ENCODE results near the gene AOPEP. TPM values are rescaled to one million over a fixed set of nuclear protein-coding genes. Genes with fewer than 3 reads are reported as not detected.

The AOPEP gene
- total RNA-seq, 1 experiment from 2014 or later, result 14.4 TPM

GRCh38 chr9:94736759-94737158 lies 10.3 kb downstream of the AOPEP start:
- H3K27ac Mint-ChIP-seq, result no peak overlapping the region
- H3K4me1 Mint-ChIP-seq, result no peaks in the 10 kb centered on the region
- H3K4me3 Mint-ChIP-seq, result no peak overlapping the region
- H3K36me3 Mint-ChIP-seq, result no peaks in the 10 kb centered on the region
- CTCF ChIA-PET, result interaction anchor here (1.6 kb wide), 1 partner anchor 431 kb away, joined by 4 read pairs; no protein-coding TSS in a partner anchor
- no peaks in the 10 kb centered on the region for H3K27me3 Mint-ChIP-seq (ENCODE audit: low read depth)
- ATAC-seq (no peak), DNase-seq (ENCODE audit: low spot score) (no peak)
- POLR2A ChIA-PET, result no interaction called here
- TF ChIP-seq FOXK1 (CRISPR knock-in tag; IDR thresholded peaks at IDR 0.05) (no peak), AR (CRISPR knock-in tag; IDR thresholded peaks at IDR 0.05) (no peak), GTF2I (CRISPR knock-in tag; conservative IDR thresholded peaks at IDR 0.05) (no peak)
- 0 out of 2 replicates have a peak, but pooled peaks cover 3% of the 10 kb centered on the region for H3K9me3 Mint-ChIP-seq

- TF ChIP-seq FOXJ3 (CRISPR knock-in tag; IDR thresholded peaks at IDR 0.05; ENCODE audit: borderline replicate concordance) (no peak), GABPB1 (CRISPR knock-in tag; IDR thresholded peaks at IDR 0.05) (no peak), NFYB (CRISPR knock-in tag; conservative IDR thresholded peaks at IDR 0.05; ENCODE audit: low read depth) (no peak), GRHL2 (CRISPR knock-in tag; IDR thresholded peaks at IDR 0.05; ENCODE audit: insufficient replicate concordance, severe bottlenecking) (no peak), PRDM15 (CRISPR knock-in tag; IDR thresholded peaks at IDR 0.05) (no peak), IRF1 (CRISPR knock-in tag; IDR thresholded peaks at IDR 0.05) (no peak), ATF2 (CRISPR knock-in tag; IDR thresholded peaks at IDR 0.05; ENCODE audit: borderline replicate concordance, low read depth) (no peak), KAT7 (CRISPR knock-in tag; IDR thresholded peaks at IDR 0.05; ENCODE audit: borderline replicate concordance) (no peak), ZNF263 (CRISPR knock-in tag; IDR thresholded peaks at IDR 0.05; ENCODE audit: low read depth) (no peak), SMAD4 (CRISPR knock-in tag; IDR thresholded peaks at IDR 0.05) (no peak), CREB1 (CRISPR knock-in tag; IDR thresholded peaks at IDR 0.05) (no peak), JUN (CRISPR knock-in tag; IDR thresholded peaks at IDR 0.05) (no peak), JAZF1 (CRISPR knock-in tag; IDR thresholded peaks at IDR 0.05) (no peak), ATF1 (CRISPR knock-in tag; IDR thresholded peaks at IDR 0.05) (no peak), ZBTB43 (CRISPR knock-in tag; IDR thresholded peaks at IDR 0.05) (no peak), MYBL2 (CRISPR knock-in tag; IDR thresholded peaks at IDR 0.05) (no peak), E2F5 (CRISPR knock-in tag; IDR thresholded peaks at IDR 0.05) (no peak), MAX (CRISPR knock-in tag; IDR thresholded peaks at IDR 0.05) (no peak), PREB (CRISPR knock-in tag; IDR thresholded peaks at IDR 0.05; ENCODE audit: borderline replicate concordance) (no peak)
- Mint-ChIP-seq H3K27me3 (ENCODE audit: low read depth) (no peaks in the 10 kb centered on the region), H3K27ac (no peak overlapping the region), H3K9me3 (0 out of 2 replicates have a peak, but pooled peaks cover 3% of the 10 kb centered on the region), H3K4me1 (0 out of 2 replicates have a peak, but pooled peaks cover 2% of the 10 kb centered on the region), H3K36me3 (no peaks in the 10 kb centered on the region), H3K4me3 (no peak overlapping the region)
- DNase-seq (ENCODE audit: low spot score) (no peak), ATAC-seq (no peak)
- ChIA-PET CTCF (no interaction called here), POLR2A (no interaction called here)
These were observed 13.8 kb downstream of the AOPEP start for GRCh38 chr9:94740145-94740840.

All from WTC11 (cell line).